ENCODE measurements around the gene NPHS1.
"Not testable (repeated sequence)": the region's sequence is repeated elsewhere in the genome, so short reads cannot be mapped to it uniquely, and the experiment has no call there.

Gene NPHS1

GRCh38 chr19:35811317-35812219, 40.7 kb downstream of the NPHS1 start:
- no peak for DNase-seq

- DNase-seq, result no peak
These were observed 44.7 kb downstream of the NPHS1 start for GRCh38 chr19:35807633-35808032.

GRCh38 chr19:35806597-35806996, 45.7 kb downstream of the NPHS1 start:
- DNase-seq, result no peak

- peak; percentile 19 for DNase-seq
These were observed 46.7 kb downstream of the NPHS1 start for GRCh38 chr19:35805526-35806102.

- no peak for DNase-seq
These were observed 50.5 kb downstream of the NPHS1 start for GRCh38 chr19:35801828-35802227.

GRCh38 chr19:35797663-35798062, 54.6 kb downstream of the NPHS1 start:
- DNase-seq, result no peak

GRCh38 chr19:35796645-35797542, 55.4 kb downstream of the NPHS1 start:
- no peak for DNase-seq

GRCh38 chr19:35795564-35795963, 56.7 kb downstream of the NPHS1 start:
- not testable (repeated sequence) for DNase-seq

- no peak for DNase-seq
These were observed 58.7 kb downstream of the NPHS1 start for GRCh38 chr19:35793381-35794165.

GRCh38 chr19:35792888-35793287, 59.4 kb downstream of the NPHS1 start:
- no peak for DNase-seq

GRCh38 chr19:35792312-35792711, 60.0 kb downstream of the NPHS1 start:
- DNase-seq, result no peak

- no peak for DNase-seq
These were observed 60.5 kb downstream of the NPHS1 start for GRCh38 chr19:35791814-35792279.

- peak; percentile 40 for DNase-seq
These were observed 61.1 kb downstream of the NPHS1 start for GRCh38 chr19:35790981-35791813.

GRCh38 chr19:35789978-35790944, 62.0 kb downstream of the NPHS1 start:
- DNase-seq, result no peak

- no peak for DNase-seq
These were observed 62.9 kb downstream of the NPHS1 start for GRCh38 chr19:35789195-35789977.

GRCh38 chr19:35788205-35788960, 63.9 kb downstream of the NPHS1 start:
- DNase-seq, result no peak

GRCh38 chr19:35787227-35787799, 65.0 kb downstream of the NPHS1 start:
- no peak for DNase-seq
